HS-27A (cell line): ENCODE measurements around the gene RIN3.

Experiments used
- DNase-seq: peaks from one replicate; pipeline ENCODE4 v3.0.0-alpha.2; 2012; ENCODE audit warnings: low read depth, missing footprints

Gene RIN3

DNA sequence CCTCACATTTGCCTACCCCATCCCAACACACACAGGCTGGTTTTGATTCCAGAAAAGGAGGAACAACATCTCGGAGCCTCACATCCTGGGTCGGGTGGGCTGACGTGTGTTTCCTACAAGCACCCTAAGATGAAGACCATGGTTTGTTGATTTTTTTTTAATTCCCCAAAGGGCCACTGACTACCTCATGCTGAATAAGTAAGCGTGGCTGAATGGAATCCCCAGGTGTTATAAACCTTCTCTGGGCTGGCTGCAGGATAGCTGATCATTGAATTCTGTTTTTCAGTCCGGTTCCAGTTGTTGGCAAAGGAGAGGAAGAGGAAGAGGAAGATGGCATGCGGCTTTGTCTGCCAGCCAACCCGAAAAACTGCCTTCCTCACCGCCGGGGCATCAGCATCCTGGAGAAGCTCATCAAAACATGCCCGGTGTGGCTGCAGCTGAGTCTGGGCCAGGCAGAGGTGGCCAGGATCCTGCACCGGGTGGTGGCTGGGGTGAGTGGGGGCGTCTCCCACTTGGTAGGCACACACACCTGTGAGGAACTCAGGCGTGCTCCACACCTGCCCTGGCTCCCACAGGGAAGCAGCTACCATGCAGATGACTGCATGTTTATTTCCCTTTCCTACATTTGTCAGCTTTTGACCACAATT lies 42.0 kb downstream of the RIN3 start:
- DNase-seq, result no peak

DNA sequence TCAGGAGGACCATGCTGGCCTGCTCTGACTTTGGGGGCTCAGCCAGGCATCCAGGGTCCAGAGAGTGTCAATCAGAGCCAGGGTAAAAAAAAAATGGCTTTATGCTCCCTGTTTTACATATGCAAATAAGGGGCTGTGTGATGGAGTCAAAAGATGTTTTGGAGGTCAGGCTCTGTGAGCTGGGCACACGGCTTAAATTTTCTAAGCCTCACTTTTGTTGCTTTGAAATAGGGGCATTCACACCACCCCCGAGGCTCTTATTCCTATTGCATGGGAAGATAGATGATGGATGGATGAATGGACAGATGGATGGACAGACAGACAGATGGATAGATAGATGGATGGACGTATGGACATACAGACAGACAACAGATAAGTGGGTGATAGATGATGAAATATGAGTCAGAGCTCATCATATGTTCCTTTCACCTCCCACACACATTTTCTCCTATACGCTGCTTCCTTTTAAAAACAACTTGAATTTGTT lies 42.7 kb downstream of the RIN3 start:
- no peak for DNase-seq

DNA sequence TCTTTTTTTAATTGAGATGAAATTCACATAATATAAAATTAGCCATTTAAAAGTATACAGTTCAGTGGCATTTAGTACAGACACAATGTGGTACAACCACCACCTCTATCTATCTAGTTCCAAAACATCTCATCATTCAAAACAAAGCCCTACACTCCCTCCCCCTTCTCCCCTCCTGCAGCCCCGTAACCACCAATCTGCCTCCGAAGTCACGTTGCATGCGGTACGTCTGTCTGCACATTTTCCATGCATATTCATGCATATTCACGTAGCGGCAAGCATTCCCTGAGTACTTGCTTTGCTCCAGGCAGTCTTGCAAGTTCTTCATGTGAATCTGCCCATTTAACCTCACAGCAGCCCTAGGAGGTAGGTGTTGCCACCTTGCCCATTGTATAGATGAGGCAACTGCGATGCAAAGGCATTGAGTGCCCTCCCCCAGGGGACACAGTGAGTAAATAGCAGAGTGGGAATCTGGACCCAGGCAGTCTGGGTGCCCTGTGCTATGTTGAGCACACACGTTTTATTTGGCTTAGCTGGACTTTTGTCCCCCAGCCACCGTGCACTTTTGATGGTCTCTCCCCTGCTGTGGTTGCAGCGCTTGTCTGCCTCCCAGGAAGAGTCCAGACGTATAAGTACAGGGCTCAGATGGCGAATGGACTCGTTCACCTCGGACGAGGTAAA lies 43.4 kb downstream of the RIN3 start:
- no peak for DNase-seq

DNA sequence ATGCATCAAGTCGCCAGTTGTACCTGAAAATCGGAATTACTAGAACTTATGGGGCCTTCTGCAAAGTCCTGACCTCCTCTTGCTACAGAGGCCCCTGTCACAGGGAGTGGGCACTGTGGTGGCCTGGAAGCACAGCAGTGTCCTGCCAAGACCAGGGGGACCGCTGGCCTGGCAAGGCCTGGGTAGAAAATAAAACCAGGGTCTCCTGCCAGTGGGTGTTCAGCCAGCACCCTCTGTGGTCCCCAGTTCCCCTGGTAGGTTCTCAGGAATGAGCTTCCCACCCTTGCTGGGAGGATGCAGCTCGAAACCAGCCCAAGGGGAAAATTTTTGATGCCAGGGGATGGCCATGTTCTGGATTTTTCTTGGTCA lies 43.9 kb downstream of the RIN3 start:
- DNase-seq, result no peak

DNA sequence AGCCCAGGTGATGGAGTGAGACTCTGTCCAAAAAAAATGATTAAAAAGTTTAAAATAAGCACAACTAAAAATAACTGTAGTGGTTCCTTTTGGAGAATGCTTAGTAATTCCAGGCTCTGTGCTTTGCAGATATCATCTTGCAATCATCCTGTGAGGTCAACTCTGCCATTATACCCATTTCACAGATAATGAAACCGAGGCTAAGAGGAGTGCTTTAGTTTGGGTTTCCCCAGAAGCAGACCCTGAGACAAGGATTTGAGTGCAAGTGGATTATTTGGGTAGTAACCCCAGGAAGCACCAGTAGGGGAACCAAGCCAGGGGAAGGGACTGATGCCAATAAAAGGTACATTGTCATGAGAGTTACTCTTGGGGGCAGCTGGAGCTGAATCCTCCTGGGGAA lies 44.7 kb downstream of the RIN3 start:
- no peak for DNase-seq

DNA sequence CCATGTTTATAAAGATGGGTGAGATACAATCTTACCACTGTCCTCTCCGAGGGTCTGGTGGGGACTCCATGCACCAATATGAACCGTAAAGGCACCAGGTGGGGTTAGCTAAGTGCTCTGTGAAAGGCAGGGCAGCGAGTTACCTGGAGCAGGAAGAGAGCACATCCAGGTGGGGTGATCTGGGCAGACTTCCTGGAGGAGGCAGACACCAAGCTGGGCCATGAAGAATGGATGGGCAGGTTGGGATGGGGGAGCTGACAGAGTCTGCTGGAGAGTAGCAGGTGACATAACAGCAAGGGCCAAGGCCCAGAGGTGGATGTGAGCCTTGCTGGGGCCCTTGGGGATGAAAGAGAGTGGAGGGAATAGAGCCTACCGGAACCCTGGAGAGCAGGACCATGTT lies 45.9 kb downstream of the RIN3 start:
- no peak for DNase-seq

DNA sequence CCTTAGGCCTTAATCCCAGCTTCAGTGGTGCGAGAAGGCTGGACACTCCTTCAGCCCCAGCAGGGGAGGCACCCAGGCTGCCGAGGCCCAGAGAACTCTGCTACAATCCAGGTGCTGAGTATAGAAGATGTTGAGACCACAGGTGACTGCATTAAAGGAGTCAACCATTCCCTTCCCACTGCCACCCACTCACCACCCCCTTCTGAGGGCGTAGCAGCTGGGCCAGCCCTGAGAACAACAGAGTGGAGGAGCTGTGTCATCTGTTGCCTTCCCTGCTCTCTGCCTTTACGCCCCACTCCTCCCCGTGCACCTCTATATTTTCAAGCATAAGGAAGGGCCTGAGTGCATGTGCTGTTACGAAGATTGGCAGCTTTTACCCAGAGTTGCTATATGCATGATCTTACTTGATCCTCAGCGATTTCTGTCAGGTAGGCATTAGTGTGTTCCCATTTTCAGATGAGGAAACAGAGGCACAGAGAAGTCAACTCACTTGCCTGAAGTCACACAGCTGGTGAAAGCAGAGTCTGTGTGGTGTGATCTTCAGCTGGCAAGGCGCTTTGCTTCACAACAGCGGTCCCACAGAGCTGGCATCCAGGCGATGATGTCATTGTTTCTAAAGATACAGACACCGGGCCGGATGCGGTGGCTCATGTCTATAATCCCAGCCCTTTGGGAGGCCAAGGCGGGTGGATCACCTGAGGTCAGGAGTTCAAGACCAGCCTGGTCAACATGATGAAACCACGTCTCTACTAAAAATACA lies 46.7 kb downstream of the RIN3 start:
- DNase-seq, result no peak

DNA sequence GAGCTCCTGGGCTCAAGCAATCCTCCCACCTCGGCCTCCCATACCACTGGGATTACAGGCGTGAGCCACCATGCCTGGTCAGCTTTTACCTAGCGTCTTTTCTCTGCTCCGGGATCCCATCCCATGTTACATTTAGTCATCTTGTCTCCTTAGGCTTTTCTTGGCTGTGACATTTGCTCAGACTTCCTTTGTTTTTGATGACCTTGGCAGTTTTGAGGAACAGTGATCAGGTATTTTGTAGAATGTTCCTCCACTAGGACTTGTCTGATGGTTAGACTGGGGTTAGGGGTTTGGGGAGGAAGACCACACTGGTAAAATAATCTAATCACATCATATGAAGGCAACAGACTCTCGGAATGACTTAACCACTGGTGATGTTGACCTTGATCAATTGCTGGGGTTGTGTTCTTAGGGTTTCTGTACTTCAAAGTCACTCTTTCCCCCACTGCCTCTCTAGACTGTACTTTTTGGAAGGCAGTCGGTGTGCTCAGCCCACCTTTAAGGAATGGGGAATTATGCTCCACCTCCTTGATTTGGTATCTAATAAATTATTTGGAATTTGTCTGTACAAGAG lies 48.4 kb downstream of the RIN3 start:
- DNase-seq, result no peak

DNA sequence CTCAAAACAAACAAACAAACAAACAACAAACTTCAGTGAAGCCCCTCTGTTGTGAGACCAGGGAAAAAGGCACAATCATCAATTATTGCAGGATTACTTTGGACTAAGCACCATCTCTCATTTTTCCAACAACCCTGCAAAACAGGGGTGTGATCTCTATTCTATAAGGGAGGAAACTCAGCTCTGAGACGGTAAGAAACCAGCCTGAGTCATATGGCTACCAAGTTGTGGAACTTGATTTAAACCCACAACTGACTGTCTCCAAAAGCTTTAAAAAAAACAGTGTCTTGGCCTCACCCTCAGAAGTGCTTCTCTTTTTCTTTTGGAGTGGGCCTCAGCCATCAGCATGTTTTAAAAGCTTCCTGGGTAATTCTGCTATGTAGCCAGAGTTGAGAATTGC lies 49.8 kb downstream of the RIN3 start:
- DNase-seq, result no peak

DNA sequence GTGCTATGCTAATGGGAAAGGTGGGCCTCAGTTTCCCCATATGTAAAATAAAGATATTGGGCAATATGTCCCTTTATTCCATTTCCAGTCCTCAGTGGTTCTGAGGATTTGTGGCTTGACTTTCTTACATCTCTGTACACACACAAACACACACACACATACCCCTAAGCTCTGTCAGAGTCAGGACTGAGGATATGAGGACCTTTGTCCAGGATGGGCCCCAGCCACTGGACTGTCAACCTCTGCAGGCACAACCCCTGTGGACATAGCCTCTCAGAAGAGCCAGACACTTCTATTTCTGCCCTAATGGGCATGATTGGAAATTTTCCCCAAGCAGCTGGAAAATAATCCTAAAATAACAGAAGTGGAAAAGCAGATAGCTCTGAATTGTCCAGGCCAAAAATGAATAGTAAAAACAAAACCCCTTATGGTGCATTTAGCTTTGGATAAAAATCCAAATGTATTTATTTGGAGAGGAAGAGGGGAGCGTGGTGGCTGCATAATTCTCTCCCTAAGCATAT lies 50.2 kb downstream of the RIN3 start:
- DNase-seq, result no peak

DNA sequence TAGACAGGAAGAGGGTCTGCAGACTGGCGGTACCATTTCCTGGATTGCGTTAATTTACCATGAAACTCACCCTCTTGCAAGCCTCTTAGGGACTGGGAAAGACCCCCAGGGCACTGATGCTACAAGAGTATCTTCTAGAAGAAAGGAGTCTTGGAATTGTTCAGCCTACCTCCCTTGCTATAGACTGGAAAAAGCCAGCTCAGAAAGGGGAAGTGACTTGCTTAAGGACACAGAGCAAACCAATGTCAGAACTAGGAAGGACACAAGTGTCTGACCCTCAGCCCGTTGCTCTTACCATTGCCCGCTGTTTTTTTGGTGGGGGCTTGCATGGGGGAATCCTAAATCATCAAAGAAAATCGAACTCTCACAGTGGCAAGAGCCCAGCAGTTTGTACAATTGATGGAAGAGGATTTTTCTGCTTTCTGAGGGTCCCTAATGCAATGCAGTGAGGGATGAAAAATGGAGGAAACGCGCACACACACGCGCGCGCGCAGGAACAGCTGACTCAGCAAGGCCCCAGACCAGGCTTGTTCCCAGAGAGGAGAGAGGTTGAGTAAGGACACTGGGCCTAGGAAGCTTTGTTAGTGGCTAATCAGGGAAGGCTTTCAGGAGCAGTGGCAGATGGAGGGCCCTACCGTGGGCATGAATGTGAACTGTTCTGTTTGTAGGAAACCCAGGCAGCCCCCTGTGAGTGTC lies 50.9 kb downstream of the RIN3 start:
- DNase-seq, result no peak

DNA sequence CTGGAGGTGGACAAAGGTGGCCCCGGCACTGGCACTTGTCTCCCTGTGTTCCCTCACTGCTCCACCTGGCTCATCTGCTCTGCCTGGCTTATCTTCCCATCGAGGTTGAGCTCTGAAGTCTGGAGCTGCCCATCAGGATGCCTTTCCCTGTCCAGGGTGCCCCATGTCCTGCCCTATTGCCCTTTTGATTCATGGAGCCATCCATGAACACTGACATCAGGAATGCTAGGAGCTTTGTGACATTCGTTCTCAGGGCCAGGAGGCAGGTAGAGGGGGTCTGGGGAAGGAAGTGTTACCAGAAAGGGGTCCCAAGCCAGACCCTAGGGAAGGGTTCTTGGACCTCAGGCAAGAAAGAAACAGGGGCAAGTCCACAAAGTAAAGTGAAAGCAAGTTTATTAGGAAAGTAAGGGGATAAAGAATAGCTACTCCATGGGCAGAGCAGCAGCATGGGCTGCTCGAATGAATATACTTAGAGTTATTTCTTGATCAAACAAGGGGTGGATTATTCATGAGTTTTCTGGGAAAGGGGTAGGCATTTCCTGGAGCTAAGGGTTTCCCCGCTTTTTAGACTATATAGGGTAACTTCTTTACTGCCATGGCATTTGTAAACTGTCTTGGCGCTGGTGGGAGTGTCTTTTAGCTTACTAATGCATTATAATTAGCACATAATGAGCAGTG lies 51.6 kb downstream of the RIN3 start:
- DNase-seq, result no peak

DNA sequence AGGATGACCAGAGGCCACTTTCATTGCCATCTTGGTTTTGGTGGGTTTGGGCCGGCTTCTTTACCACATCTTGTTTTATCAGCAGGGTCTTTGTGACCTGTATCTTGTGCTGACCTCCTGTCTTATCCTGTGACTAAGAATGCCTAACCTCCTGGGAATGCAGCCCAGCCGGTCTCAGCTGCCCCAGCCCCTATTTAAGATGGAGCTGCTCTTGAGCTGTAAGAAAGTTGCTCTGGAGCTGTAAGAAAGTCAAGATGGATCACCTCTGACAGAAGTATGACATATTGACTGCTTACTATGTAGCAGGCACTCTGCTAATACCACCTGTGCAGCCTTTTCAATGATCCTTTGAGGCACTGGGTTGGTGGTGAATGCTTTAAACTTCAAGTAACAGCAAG lies 52.1 kb downstream of the RIN3 start:
- no peak for DNase-seq

DNA sequence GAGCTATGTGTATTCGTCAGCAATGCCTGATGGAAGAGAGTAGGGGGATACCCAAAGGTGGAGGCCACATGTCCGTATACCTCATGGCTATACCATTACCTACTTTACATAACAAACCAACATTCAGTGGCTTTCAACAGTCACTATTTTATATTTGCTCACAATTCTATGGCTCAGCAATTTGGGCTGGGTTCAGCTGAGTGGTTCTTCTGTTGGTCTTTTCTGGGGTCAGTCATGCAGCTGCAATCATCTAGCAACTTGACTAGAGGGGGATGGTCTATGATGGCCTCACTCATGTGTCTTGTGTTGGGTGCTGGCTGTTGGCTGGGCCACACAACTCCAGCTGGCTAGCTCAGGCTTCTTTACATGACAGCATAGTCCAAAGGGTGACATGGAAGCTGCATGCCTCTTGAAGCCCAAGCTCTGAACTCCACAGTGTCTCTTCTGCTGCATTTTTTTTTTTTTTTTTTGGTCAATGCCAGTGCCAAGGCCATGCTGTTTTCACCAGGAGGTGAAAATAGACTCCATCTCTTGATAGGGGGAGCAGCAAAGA lies 53.7 kb downstream of the RIN3 start:
- no peak for DNase-seq

DNA sequence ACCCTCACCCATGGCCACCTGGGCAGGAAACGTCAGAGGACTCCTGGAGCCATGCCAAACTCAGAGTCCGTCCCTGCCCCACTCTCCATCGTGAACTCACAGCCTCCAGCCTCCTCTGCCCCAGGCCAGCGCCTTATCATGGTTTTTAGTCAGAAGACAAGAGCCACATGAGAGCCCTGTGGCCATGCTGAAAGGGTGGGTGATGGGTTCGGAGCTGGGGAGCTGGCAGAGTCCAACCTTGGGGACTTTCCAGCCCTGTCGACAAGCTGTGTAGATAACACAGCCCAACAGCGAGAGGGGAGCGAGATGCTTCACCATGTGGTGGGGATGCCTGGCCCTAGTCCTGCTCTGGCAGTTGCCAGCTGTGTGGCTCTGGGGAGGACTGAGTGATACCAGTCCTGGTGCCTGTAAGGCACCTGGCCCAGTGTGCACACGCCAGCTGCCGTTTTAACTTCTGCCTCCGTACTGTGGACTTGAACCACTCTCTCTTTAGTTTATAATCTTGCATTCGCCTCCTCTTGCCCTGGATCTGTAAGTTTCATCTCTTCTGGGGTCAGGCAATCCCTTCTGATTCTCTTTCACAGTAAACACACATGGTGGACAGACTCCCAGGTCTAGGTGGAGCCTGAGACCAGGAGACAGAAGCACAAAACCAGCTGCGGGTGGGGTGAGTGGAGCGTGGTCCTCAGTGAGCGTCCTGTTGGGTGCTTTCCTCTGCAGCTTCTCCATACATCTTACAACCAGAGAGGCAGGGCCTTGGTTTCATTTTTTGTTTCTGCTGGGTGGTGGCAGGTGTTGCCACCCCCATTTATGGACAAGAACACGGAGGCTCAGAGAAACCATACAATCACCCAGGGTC lies 55.3 kb downstream of the RIN3 start:
- DNase-seq, result no peak

DNA sequence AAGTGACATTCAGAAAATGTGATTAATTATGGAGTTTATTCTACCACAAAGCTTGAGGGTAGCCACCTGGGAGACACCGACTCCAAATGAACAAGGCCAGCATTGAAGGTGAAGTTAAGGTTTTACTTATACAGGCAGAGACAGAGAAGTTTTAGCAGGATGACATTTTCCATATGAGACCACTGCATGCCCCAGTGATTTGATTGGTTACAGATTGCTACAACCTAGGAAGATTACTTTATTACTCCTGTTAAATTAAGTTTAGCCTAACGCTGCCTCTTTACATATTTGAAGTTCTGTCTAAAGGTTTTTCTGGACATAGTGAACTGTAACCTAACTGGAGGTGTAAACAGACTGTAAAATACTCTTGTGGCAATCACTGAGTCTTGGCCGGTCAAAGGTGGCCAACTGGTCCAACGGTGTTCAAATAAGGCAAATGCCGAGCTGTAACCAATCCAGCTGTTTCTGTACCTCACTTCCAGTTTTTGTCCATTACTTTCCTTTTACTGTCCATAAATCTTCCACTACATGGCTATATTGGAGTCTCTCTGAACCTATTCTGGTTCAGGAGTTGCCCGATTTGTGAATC lies 57.2 kb downstream of the RIN3 start:
- DNase-seq, result no peak

DNA sequence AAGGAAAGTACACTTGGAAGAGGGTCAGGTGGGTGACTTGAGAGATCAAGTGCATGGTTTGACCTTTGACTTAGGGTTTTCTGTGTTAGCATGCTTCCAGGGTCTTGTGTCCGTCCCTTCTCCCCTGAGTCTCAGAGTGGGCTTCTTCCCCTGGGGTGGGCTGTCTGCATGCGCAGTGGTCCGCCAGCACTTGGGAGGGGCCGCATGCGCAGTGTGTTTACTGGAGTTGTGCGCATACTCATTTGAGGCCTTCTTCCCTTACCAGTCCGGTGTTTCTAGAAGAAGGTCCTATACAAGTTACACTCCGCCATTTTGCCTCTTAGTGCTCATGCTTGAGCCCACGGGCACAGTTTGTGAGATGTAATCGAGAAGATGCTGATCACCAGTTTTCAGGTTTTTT lies 58.5 kb downstream of the RIN3 start:
- DNase-seq, result no peak

DNA sequence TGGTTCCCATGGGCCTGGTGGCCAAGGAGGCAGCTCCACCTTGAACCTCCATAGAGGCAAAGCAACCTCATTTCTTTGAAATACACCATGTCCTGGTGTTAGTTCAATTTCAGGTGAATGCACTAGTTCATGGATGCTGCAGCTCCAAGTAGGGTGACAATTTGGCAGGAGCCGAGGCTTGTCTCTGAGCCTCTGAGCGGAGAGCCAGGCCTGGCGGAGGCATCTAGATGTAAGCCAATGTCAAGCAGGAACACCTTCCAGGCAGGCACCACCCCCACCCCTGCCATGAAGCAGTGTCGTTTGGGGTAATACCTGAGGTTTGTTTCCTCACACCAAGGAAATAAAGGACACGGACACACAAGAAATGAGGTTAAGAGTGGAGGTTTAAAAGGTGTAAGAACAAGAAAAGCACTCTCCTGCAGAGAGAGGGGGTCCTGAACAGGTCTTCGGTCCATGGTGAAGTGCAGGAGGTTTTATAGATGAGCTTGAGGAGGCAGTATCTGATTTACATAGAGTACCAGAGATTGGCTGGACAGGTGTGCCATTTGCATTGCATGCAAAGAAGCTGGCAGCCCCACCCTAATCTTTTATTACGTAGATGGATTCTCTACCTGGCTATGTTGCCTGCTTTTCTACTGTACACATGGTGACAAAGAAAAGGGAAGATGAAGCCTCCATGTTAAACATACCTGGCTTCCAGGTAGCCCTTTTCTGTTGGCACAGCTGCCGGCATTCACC lies 60.3 kb downstream of the RIN3 start:
- DNase-seq, result no peak
